ENCODE data around the gene ADAMTSL3.

GRCh38 chr15:83764201-83764838 lies 110.4 kb downstream of the ADAMTSL3 start:
- TF ChIP-seq CTCF (IDR thresholded peaks at IDR 0.05) (no peak), POLR2AphosphoS5 (IDR thresholded peaks at IDR 0.05) (no peak)

Data from transverse colon (tissue), 4 donors.